HEK293 (cell line): ENCODE measurements around the gene C16orf74.
A peak's percentile ranks its signal among the peaks of the same experiment; 100 is the strongest.

ENCODE experiments used
- CTCF ChIA-PET: fragments of 350-600 bp; formaldehyde crosslinking; extraction: SDS; loops from one replicate; lab custom pipeline; 2021; ENCODE audit warnings: antibody characterized with exemption; lab: Yijun Ruan, JAX
- POLR2A ChIA-PET: fragments of 300-600 bp; formaldehyde crosslinking; extraction: SDS; loops from one replicate; lab custom pipeline; 2020; ENCODE audit warnings: antibody characterized with exemption, inconsistent platforms; lab: Yijun Ruan, JAX
- H3K27ac ChIP-seq: fragments of 200-500 bp; sonication (Bioruptor generic); 2 replicates; pipeline ENCODE4 v1.5.1; 2014; ENCODE audit warnings: low read depth, low read length, control low read depth, inconsistent platforms; ENCODE audit errors: extremely low read depth
- H3K36me3 ChIP-seq, 2 experiments: fragments of 200-500 bp in 1 of 2; sonication (Bioruptor generic) in 1 of 2; 1 replicate in 1 of 2; 2 replicates in 1 of 2; pipeline ENCODE4 v1.5.1; 2014 to 2017; ENCODE audit warnings: inconsistent platforms in 2 of 2, low read length in 2 of 2; ENCODE audit not compliant: control insufficient read depth in 2 of 2, insufficient read depth in 1 of 2
- H3K4me1 ChIP-seq: fragments of 200-500 bp; sonication (Bioruptor generic); 2 replicates; pipeline ENCODE4 v1.5.1; 2014; ENCODE audit warnings: mild to moderate bottlenecking, low read length, inconsistent platforms; ENCODE audit not compliant: control insufficient read depth, insufficient read depth
- H3K4me3 ChIP-seq: 2 replicates; pipeline ENCODE4 v1.5.1; 2011; ENCODE audit warnings: low read depth, mild to moderate bottlenecking, control low read depth, low read length, moderate library complexity
- H3K9me3 ChIP-seq: fragments of 200-500 bp; sonication (Bioruptor generic); 2 replicates; pipeline ENCODE4 v1.5.1; 2014; ENCODE audit warnings: low read depth, low read length, inconsistent platforms; ENCODE audit not compliant: control insufficient read depth, insufficient read depth
- EGR2 ChIP-seq: fragments of 450-650 bp; formaldehyde crosslinking; IDR thresholded peaks from 2 replicates; pipeline ENCODE4 v1.5.1; 2016; ENCODE audit warnings: low read depth, missing biosample characterization, missing genetic modification characterization
- GLIS1 ChIP-seq: fragments of 450-650 bp; formaldehyde crosslinking; IDR thresholded peaks from 2 replicates; pipeline ENCODE4 v1.5.1; 2016; ENCODE audit warnings: missing biosample characterization, missing genetic modification characterization
- KLF9 ChIP-seq: fragments of 450-650 bp; formaldehyde crosslinking; IDR thresholded peaks from 2 replicates; pipeline ENCODE4 v1.5.1; 2016; ENCODE audit warnings: missing biosample characterization, missing genetic modification characterization, low read depth
- SP7 ChIP-seq: fragments of 450-650 bp; formaldehyde crosslinking; IDR thresholded peaks from 2 replicates; pipeline ENCODE4 v1.5.1; 2016; ENCODE audit warnings: missing biosample characterization, missing genetic modification characterization
- ZBTB17 ChIP-seq: fragments of 450-650 bp; formaldehyde crosslinking; IDR thresholded peaks from 2 replicates; pipeline ENCODE4 v1.5.1; 2016; ENCODE audit warnings: missing biosample characterization, missing genetic modification characterization
- ZFHX2 ChIP-seq: fragments of 450-650 bp; formaldehyde crosslinking; conservative IDR thresholded peaks from 2 replicates; pipeline ENCODE4 v1.5.1; 2016; ENCODE audit warnings: missing biosample characterization, missing genetic modification characterization
- ZFP37 ChIP-seq: fragments of 450-650 bp; formaldehyde crosslinking; IDR thresholded peaks from 2 replicates; pipeline ENCODE4 v1.5.1; 2016; ENCODE audit warnings: missing biosample characterization, missing genetic modification characterization
- ZIC2 ChIP-seq: fragments of 450-650 bp; formaldehyde crosslinking; IDR thresholded peaks from 2 replicates; pipeline ENCODE4 v1.5.1; 2016; ENCODE audit warnings: missing biosample characterization, missing genetic modification characterization
- ZNF138 ChIP-seq: fragments of 450-650 bp; formaldehyde crosslinking; IDR thresholded peaks from 2 replicates; pipeline ENCODE4 v1.5.1; 2016; ENCODE audit warnings: missing biosample characterization, missing genetic modification characterization, borderline replicate concordance
- ZNF16 ChIP-seq: fragments of 450-650 bp; formaldehyde crosslinking; IDR thresholded peaks from 2 replicates; pipeline ENCODE4 v1.5.1; 2016; ENCODE audit warnings: low read depth, missing biosample characterization, missing genetic modification characterization
- ZNF19 ChIP-seq: fragments of 450-650 bp; formaldehyde crosslinking; IDR thresholded peaks from 2 replicates; pipeline ENCODE4; 2016; ENCODE audit warnings: missing biosample characterization, missing genetic modification characterization, low read depth
- ZNF214 ChIP-seq: fragments of 450-650 bp; formaldehyde crosslinking; IDR thresholded peaks from 2 replicates; pipeline ENCODE4 v1.5.1; 2017; ENCODE audit warnings: missing biosample characterization, mild to moderate bottlenecking, missing genetic modification characterization, borderline replicate concordance
- ZNF324 ChIP-seq: fragments of 450-650 bp; formaldehyde crosslinking; IDR thresholded peaks from 2 replicates; pipeline ENCODE4 v1.5.1; 2016; ENCODE audit warnings: missing biosample characterization, missing genetic modification characterization
- ZNF510 ChIP-seq: fragments of 450-650 bp; formaldehyde crosslinking; IDR thresholded peaks from 2 replicates; pipeline ENCODE4 v1.5.1; 2018; ENCODE audit warnings: mild to moderate bottlenecking, missing genetic modification characterization, missing biosample characterization; ENCODE audit not compliant: insufficient replicate concordance
- ZNF514 ChIP-seq: fragments of 450-650 bp; formaldehyde crosslinking; IDR thresholded peaks from 2 replicates; pipeline ENCODE4 v1.5.1; 2016; ENCODE audit warnings: missing biosample characterization, missing genetic modification characterization
- ZNF529 ChIP-seq: fragments of 450-650 bp; formaldehyde crosslinking; IDR thresholded peaks from 2 replicates; pipeline ENCODE4 v1.5.1; 2017; ENCODE audit warnings: missing genetic modification characterization, missing biosample characterization; ENCODE audit not compliant: insufficient replicate concordance
- ZNF600 ChIP-seq: fragments of 450-650 bp; formaldehyde crosslinking; IDR thresholded peaks from 2 replicates; pipeline ENCODE4 v1.5.1; 2016; ENCODE audit warnings: missing biosample characterization, missing genetic modification characterization
- ZNF664 ChIP-seq: fragments of 450-650 bp; formaldehyde crosslinking; IDR thresholded peaks from 2 replicates; pipeline ENCODE4 v1.5.1; 2016; ENCODE audit warnings: missing biosample characterization, missing genetic modification characterization
- ZNF785 ChIP-seq: fragments of 450-650 bp; formaldehyde crosslinking; IDR thresholded peaks from 2 replicates; pipeline ENCODE4 v1.5.1; 2016; ENCODE audit warnings: missing biosample characterization, missing genetic modification characterization
- TF ChIP-seq, protein P1 (sequence below): fragments of 450-650 bp; formaldehyde crosslinking; IDR thresholded peaks from 2 replicates; pipeline ENCODE4 v1.5.1; 2016; ENCODE audit warnings: missing biosample characterization, missing genetic modification characterization
- TF ChIP-seq, protein P2 (sequence below): fragments of 450-650 bp; formaldehyde crosslinking; IDR thresholded peaks from 2 replicates; pipeline ENCODE4 v1.5.1; 2016; ENCODE audit warnings: missing biosample characterization, missing genetic modification characterization, low read depth

The C16orf74 gene

DNA sequence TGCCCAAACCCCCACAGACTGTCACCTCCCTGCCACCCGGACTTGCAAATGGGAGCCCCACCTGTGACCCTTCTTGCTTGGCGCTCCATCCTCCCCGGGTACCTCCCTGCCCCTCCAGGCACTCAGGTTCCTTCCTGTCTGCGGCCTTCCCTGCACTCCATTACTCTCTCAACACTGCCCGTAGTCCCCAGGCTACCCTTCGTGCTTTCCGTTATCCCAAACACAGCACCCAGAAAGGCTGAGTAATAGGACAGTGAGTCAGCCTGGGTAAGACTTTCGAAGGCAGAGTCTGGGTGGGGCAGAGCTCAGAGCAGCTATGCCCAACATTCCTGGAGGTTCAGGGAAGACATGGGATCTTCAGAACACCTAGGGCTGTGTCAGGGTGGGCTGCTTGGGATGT lies 16.6 kb upstream of the C16orf74 start:
- H3K27ac ChIP-seq: no peak overlapping the region
- no peaks in the 10 kb centered on the region for H3K4me1 ChIP-seq
- H3K9me3 ChIP-seq: no peaks in the 10 kb centered on the region
- H3K36me3 ChIP-seq: no peaks in the 10 kb centered on the region
- ChIA-PET POLR2A (interaction anchor here (0.8 kb wide), 1 partner anchor 31 kb away, joined by 3 read pairs; no protein-coding TSS in a partner anchor), CTCF (interaction anchor here (0.7 kb wide), 2 partner anchors 488 to 994 kb away, joined by 3 read pairs; no protein-coding TSS in a partner anchor)
- no peak overlapping the region for H3K4me3 ChIP-seq
- peak; percentile 75 for TF ChIP-seq ZNF600 (tag by site-specific recombination)
- no peak for TF ChIP-seq ZNF19 (tag by site-specific recombination)
- TF ChIP-seq SP7 (tag by site-specific recombination): 0 out of 2 replicates have a peak, but pooled peaks have one; percentile 21
- 0 out of 2 replicates have a peak, but pooled peaks have one; percentile 26 for TF ChIP-seq ZBTB17 (tag by site-specific recombination)

DNA sequence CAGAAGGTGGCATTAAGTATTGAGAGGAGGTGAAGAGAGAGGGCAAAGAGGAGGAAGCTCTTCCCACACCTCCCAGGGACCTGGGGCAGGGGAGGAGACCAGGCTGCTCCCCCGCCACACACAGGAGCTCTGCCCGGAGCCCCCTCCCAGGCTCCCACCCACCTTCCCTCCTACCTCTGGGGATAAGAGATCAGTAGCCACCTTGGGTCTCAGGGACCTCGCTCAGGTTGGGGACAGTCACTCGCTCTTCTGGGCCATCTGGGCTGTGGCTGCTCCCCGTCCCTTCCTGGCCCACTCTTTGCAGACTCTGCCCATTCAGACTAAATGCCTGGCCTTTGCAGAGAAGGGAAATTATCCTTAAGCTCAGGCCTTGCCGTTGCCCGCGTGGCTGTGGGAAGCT lies 14.9 kb upstream of the C16orf74 start:
- H3K9me3 ChIP-seq: no peaks in the 10 kb centered on the region

DNA sequence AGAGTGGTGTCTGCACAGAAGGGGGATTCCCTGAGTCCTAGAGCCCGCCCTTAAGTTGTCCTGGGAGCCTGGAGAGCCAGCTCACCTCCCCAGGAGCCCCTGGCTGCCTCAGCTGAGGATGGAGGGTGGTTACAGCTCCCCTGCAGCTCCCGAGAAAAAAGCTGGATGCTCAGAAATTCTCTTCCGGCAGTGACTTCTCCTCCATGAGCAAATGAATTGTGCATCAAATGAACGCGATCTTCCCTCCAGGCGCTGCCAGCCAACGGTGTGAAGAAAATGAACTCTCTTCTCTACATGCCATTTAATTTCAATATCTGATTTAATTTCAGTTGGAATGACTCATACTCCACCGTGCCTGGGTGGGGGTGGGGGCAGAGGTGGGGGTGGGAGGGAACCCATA lies 14.3 kb upstream of the C16orf74 start:
- POLR2A ChIA-PET: no interaction called here
- TF ChIP-seq ZNF19 (tag by site-specific recombination) (no peak), GLIS1 (tag by site-specific recombination) (peak; percentile 44), ZNF664 (peak; percentile 37; the same call in 1 of the 2 replicates), ZNF324 (tag by site-specific recombination) (no peak), ZNF785 (no peak), ZNF514 (tag by site-specific recombination) (no peak), ZNF214 (tag by site-specific recombination) (no peak), ZNF510 (tag by site-specific recombination) (no peak), ZNF529 (no peak), ZFP37 (tag by site-specific recombination) (no peak), ZNF138 (tag by site-specific recombination) (no peak), ZIC2 (tag by site-specific recombination) (no peak)
- TF ChIP-seq, protein P1, sequence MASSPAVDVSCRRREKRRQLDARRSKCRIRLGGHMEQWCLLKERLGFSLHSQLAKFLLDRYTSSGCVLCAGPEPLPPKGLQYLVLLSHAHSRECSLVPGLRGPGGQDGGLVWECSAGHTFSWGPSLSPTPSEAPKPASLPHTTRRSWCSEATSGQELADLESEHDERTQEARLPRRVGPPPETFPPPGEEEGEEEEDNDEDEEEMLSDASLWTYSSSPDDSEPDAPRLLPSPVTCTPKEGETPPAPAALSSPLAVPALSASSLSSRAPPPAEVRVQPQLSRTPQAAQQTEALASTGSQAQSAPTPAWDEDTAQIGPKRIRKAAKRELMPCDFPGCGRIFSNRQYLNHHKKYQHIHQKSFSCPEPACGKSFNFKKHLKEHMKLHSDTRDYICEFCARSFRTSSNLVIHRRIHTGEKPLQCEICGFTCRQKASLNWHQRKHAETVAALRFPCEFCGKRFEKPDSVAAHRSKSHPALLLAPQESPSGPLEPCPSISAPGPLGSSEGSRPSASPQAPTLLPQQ (tag by site-specific recombination): no peak
- TF ChIP-seq, protein P2, sequence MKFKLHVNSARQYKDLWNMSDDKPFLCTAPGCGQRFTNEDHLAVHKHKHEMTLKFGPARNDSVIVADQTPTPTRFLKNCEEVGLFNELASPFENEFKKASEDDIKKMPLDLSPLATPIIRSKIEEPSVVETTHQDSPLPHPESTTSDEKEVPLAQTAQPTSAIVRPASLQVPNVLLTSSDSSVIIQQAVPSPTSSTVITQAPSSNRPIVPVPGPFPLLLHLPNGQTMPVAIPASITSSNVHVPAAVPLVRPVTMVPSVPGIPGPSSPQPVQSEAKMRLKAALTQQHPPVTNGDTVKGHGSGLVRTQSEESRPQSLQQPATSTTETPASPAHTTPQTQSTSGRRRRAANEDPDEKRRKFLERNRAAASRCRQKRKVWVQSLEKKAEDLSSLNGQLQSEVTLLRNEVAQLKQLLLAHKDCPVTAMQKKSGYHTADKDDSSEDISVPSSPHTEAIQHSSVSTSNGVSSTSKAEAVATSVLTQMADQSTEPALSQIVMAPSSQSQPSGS: no peak
- Histone ChIP-seq H3K4me3 (no peak overlapping the region), H3K27ac (no peak overlapping the region), H3K36me3 (no peaks in the 10 kb centered on the region), H3K9me3 (no peaks in the 10 kb centered on the region), H3K4me1 (no peaks in the 10 kb centered on the region)
- CTCF ChIA-PET: no interaction called here

More for the DNA sequence above, 14.9 kb upstream of the C16orf74 start:
- Histone ChIP-seq H3K36me3 (no peaks in the 10 kb centered on the region), H3K4me1 (no peaks in the 10 kb centered on the region), H3K27ac (no peak overlapping the region), H3K4me3 (no peak overlapping the region)
- ChIA-PET CTCF (interaction anchor here (0.6 kb wide), 1 partner anchor 34 kb away, joined by 4 read pairs; no protein-coding TSS in a partner anchor), POLR2A (no interaction called here)
- no peak for TF ChIP-seq KLF9 (tag by site-specific recombination)
- TF ChIP-seq EGR2 (tag by site-specific recombination): peak; percentile 58; the same call in 1 of the 2 replicates
- peak; percentile 51 for TF ChIP-seq ZFHX2
- no peak for TF ChIP-seq ZNF16
